Ishikawa (cell line): Measurements from ENCODE around the gene NECTIN1.

Experiments used
- CEBPB ChIP-seq: IDR thresholded peaks from 2 replicates; pipeline ENCODE4 v1.6.1; 2012
- CREB1 ChIP-seq: IDR thresholded peaks from 2 replicates; pipeline ENCODE4 v1.6.1; 2012; ENCODE audit warnings: low read depth
- EGR1 ChIP-seq: IDR thresholded peaks from 2 replicates; pipeline ENCODE4 v1.6.1; 2012
- EP300 ChIP-seq: IDR thresholded peaks from 2 replicates; pipeline ENCODE4 v1.6.1; 2012; ENCODE audit warnings: borderline replicate concordance
- FOXM1 ChIP-seq: IDR thresholded peaks from 2 replicates; pipeline ENCODE4 v1.6.1; 2012; ENCODE audit warnings: low read depth, borderline replicate concordance
- NFIC ChIP-seq: IDR thresholded peaks from 2 replicates; pipeline ENCODE4 v1.6.1; 2012
- RAD21 ChIP-seq: IDR thresholded peaks from 2 replicates; pipeline ENCODE4 v1.6.1; 2012; ENCODE audit warnings: low read depth
- TAF1 ChIP-seq: IDR thresholded peaks from 2 replicates; pipeline ENCODE4 v1.6.1; 2012; ENCODE audit warnings: low read depth, mild to moderate bottlenecking
- TCF12 ChIP-seq: IDR thresholded peaks from 2 replicates; pipeline ENCODE4 v1.6.1; 2012; ENCODE audit warnings: low read depth
- TEAD4 ChIP-seq: IDR thresholded peaks from 2 replicates; pipeline ENCODE4 v1.6.1; 2012
- YY1 ChIP-seq: IDR thresholded peaks from 2 replicates; pipeline ENCODE4 v1.6.1; 2012; ENCODE audit warnings: low read depth
- ZBTB7A ChIP-seq: IDR thresholded peaks from 2 replicates; pipeline ENCODE4 v1.6.1; 2012; ENCODE audit warnings: low read depth
- TF ChIP-seq, protein P1 (sequence below): IDR thresholded peaks from 2 replicates; pipeline ENCODE4 v1.6.1; 2012; ENCODE audit warnings: low read depth, mild to moderate bottlenecking
- TF ChIP-seq, protein P2 (sequence below): IDR thresholded peaks from 2 replicates; pipeline ENCODE4 v1.6.1; 2012
- TF ChIP-seq, protein P3 (sequence below): IDR thresholded peaks from 2 replicates; pipeline ENCODE4 v1.6.1; 2012

Gene NECTIN1

DNA sequence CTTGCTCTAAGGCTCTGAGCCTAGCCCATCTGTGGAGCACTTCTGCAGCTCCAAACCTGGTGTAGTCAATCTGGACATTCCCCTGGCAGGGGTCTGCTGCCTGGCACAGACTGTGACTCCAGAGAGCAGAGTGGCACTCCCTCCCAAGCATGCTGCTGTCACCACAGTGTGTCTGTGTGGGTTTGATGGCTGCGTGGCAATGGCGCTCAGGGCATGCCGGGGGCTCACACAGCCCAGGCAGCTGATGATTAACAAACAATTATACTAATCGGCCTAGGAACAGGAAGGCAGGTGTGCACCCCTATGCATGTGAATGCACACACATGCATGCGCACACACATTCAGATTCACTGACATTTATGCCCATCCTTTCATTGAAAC lies 9.0 kb upstream of the NECTIN1 start:
- no peak for TF ChIP-seq TAF1
- no peak for TF ChIP-seq CEBPB
- TF ChIP-seq TCF12, result no peak
- no peak for TF ChIP-seq TEAD4
- TF ChIP-seq FOXM1, result no peak
- TF ChIP-seq, protein P1, sequence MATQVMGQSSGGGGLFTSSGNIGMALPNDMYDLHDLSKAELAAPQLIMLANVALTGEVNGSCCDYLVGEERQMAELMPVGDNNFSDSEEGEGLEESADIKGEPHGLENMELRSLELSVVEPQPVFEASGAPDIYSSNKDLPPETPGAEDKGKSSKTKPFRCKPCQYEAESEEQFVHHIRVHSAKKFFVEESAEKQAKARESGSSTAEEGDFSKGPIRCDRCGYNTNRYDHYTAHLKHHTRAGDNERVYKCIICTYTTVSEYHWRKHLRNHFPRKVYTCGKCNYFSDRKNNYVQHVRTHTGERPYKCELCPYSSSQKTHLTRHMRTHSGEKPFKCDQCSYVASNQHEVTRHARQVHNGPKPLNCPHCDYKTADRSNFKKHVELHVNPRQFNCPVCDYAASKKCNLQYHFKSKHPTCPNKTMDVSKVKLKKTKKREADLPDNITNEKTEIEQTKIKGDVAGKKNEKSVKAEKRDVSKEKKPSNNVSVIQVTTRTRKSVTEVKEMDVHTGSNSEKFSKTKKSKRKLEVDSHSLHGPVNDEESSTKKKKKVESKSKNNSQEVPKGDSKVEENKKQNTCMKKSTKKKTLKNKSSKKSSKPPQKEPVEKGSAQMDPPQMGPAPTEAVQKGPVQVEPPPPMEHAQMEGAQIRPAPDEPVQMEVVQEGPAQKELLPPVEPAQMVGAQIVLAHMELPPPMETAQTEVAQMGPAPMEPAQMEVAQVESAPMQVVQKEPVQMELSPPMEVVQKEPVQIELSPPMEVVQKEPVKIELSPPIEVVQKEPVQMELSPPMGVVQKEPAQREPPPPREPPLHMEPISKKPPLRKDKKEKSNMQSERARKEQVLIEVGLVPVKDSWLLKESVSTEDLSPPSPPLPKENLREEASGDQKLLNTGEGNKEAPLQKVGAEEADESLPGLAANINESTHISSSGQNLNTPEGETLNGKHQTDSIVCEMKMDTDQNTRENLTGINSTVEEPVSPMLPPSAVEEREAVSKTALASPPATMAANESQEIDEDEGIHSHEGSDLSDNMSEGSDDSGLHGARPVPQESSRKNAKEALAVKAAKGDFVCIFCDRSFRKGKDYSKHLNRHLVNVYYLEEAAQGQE, result no peak
- TF ChIP-seq ZBTB7A, result no peak
- TF ChIP-seq EGR1, result no peak
- TF ChIP-seq CREB1, result no peak

DNA sequence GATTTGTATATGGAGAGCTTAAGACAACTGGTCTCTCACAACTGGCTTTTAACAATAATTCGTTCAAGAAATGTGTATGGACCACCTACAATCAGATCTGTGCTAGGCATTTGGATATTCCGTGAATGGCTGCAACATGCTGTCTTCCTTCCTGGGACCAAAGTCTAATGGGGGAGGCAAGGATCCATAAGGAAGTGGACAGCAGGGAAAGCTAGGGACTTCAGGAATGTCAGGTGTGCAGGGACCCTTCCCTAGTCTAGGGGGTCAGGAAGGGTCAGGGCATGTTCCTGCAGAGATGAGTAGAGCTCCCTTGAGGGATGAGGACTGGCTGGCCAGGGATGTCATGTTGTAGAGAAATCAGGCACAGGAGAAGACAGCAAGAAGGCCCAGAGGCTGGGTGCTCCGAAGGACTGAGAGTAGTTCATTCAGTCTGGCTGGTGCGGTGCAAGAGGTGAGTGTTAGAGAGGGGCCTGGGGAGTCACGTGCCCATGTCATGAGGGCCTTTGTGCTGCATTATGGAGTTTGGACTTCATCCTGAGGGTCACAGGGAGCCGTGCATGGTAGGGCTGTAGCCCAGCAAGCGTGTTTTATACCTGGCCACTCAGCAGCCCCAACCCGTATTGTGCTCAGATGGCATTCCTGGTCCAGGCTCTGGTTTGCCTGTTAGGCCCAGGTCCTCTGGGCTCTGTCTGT lies 8.5 kb upstream of the NECTIN1 start:
- TF ChIP-seq YY1, result no peak
- no peak for TF ChIP-seq TAF1
- TF ChIP-seq FOXM1, result no peak
- TF ChIP-seq RAD21, result no peak
- TF ChIP-seq EP300, result no peak
- TF ChIP-seq, protein P1, result no peak
- TF ChIP-seq CEBPB, result no peak
- TF ChIP-seq TCF12, result no peak

DNA sequence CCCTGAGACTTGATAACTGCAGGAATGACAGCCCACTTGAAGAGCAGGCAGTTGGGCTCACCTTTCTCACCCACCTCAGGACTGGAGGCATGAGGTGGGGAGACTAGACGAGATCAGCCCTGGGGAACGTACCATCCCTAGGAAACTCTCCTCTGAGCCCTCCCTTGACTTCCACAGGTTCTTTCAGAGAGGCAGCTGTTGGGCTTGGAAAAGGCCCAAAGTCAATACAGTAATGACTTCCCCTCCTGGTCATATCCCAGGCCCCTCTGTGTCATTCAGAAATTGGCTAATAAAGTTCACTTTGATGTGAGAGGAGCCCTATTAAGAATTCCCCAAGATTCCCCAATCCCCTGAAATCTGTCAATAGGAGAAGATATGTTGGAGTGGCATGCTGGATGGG lies 5.8 kb upstream of the NECTIN1 start:
- TF ChIP-seq, protein P2, sequence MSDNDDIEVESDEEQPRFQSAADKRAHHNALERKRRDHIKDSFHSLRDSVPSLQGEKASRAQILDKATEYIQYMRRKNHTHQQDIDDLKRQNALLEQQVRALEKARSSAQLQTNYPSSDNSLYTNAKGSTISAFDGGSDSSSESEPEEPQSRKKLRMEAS, result no peak
- TF ChIP-seq TCF12 (no peak), YY1 (no peak), NFIC (no peak), EGR1 (no peak), TEAD4 (no peak), TAF1 (no peak), FOXM1 (no peak), EP300 (no peak), CREB1 (no peak), ZBTB7A (no peak), CEBPB (no peak), RAD21 (no peak)
- TF ChIP-seq, protein P3, sequence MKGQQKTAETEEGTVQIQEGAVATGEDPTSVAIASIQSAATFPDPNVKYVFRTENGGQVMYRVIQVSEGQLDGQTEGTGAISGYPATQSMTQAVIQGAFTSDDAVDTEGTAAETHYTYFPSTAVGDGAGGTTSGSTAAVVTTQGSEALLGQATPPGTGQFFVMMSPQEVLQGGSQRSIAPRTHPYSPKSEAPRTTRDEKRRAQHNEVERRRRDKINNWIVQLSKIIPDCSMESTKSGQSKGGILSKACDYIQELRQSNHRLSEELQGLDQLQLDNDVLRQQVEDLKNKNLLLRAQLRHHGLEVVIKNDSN, result no peak
- TF ChIP-seq, protein P1, result no peak

DNA sequence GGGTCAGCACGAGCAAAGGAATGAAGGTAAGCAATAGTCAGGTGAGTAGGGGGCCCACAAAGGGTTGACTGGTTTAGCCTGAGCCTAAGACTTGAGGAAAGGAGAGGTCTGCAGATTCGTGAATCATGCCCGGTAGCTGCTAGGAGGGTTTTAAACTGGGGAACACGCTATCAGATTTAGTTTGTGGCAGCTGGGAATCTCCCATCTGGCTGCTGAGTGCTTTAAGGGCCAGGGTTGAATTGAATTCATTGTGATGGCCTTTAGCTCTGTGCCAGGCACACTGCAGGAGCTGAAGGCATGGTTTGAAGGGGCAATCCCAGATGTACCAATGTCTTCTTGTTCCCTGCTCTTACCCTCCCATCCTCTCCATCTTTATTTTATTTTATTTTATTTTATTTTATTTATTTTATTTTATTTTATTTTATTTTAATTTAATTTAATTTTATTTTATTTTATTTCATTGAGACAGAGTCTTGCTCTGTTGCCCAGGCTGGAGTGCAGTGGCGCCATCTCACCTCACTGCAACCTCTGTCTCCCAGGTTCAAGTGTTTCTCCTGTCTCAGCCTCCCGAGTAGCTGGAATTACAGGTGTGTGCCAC lies 1.9 kb upstream of the NECTIN1 start:
- TF ChIP-seq EP300 (no peak), TAF1 (no peak), ZBTB7A (no peak), TCF12 (no peak), CEBPB (no peak), RAD21 (no peak), EGR1 (no peak), NFIC (no peak), TEAD4 (no peak), FOXM1 (no peak), YY1 (no peak)
- TF ChIP-seq, protein P2, result no peak
- TF ChIP-seq, protein P3, result no peak
- TF ChIP-seq, protein P1, result no peak
